ENCODE data around the gene ARL8B. TPM values are rescaled to one million over a fixed set of nuclear protein-coding genes. Genes with fewer than 3 reads are reported as not detected.

Gene ARL8B
- total RNA-seq, 1 experiment from 2014 or later = 43.8 TPM

- Histone ChIP-seq H4K20me1 (ENCODE audit: low read length) (peaks cover 6% of the 10 kb centered on the region), H2AFZ (ENCODE audit: low read length) (no peak overlapping the region), H3K36me3 (ENCODE audit: low read depth, low read length) (peaks cover 35% of the 10 kb centered on the region), H3K4me2 (ENCODE audit: low read length) (no peak overlapping the region), H3K27ac (ENCODE audit: low read length) (no peak overlapping the region), H3K79me2 (ENCODE audit: low read length) (peaks cover 44% of the 10 kb centered on the region), H3K9me2 (replicated peaks; ENCODE audit: low read length) (no peaks in the 10 kb centered on the region), H3K4me1 (ENCODE audit: insufficient read depth, low read length) (peaks cover 38% of the 10 kb centered on the region), H3K9me3 (ENCODE audit: low read length) (no peaks in the 10 kb centered on the region), H3F3A (ENCODE audit: low read length, unreplicated experiment) (peaks cover 6% of the 10 kb centered on the region), H3K9ac (ENCODE audit: low read length) (no peak overlapping the region), H3K27me3 (ENCODE audit: low read length) (no peaks in the 10 kb centered on the region), H3K4me3 (ENCODE audit: low read length) (no peak overlapping the region)
- BruUV-seq (replicated peaks) = no TSS peak
- intact Hi-C loops (cut with micrococcal nuclease) = no loop called here
- TF ChIP-seq EZH2phosphoT487 (IDR thresholded peaks at IDR 0.05; ENCODE audit: borderline replicate concordance, low read length) (no peak), EZH2 (IDR thresholded peaks at IDR 0.05; ENCODE audit: low read length, unreplicated experiment) (no peak), CTCF (conservative IDR thresholded peaks at IDR 0.05; ENCODE audit: low read depth, low read length) (no peak)
- no peak for ATAC-seq
- DNase-seq = no peak
- CTCF ChIA-PET = no interaction called here
- POLR2A ChIA-PET (ENCODE audit: unreplicated experiment) = no interaction called here
Measured at GRCh38 chr3:5198986-5199731, 77.1 kb downstream of the ARL8B start.

GRCh38 chr3:5201536-5201935 is 79.4 kb downstream of the ARL8B start:
- Histone ChIP-seq H3K4me3 (ENCODE audit: low read length) (no peak overlapping the region), H3K27me3 (ENCODE audit: low read length) (no peaks in the 10 kb centered on the region), H3K36me3 (ENCODE audit: low read depth, low read length) (peaks cover 44% of the 10 kb centered on the region), H3K4me2 (ENCODE audit: low read length) (no peak overlapping the region), H2AFZ (ENCODE audit: low read length) (no peak overlapping the region), H3K4me1 (ENCODE audit: insufficient read depth, low read length) (peaks cover 14% of the 10 kb centered on the region), H4K20me1 (ENCODE audit: low read length) (0 out of 2 replicates have a peak, but pooled peaks cover 3% of the 10 kb centered on the region), H3K9me2 (replicated peaks; ENCODE audit: low read length) (no peaks in the 10 kb centered on the region), H3F3A (ENCODE audit: low read length, unreplicated experiment) (no peaks in the 10 kb centered on the region), H3K27ac (ENCODE audit: low read length) (no peak overlapping the region), H3K79me2 (ENCODE audit: low read length) (peaks cover 25% of the 10 kb centered on the region), H3K9me3 (ENCODE audit: low read length) (no peaks in the 10 kb centered on the region), H3K9ac (ENCODE audit: low read length) (no peak overlapping the region)
- DNase-seq (no peak), ATAC-seq (no peak)
- ChIA-PET POLR2A (ENCODE audit: unreplicated experiment) (no interaction called here), CTCF (no interaction called here)
- TF ChIP-seq CTCF (conservative IDR thresholded peaks at IDR 0.05; ENCODE audit: low read depth, low read length) = no peak
- no peak for TF ChIP-seq EZH2 (IDR thresholded peaks at IDR 0.05; ENCODE audit: low read length, unreplicated experiment)
- no TSS peak for BruUV-seq (replicated peaks)
- intact Hi-C loops (cut with micrococcal nuclease) = no loop called here

- H3K27ac ChIP-seq (ENCODE audit: low read length) = no peak overlapping the region
- DNase-seq (no peak), ATAC-seq (no peak)
- no peaks in the 10 kb centered on the region for H3K9me2 ChIP-seq (replicated peaks; ENCODE audit: low read length)
- H4K20me1 ChIP-seq (ENCODE audit: low read length) = 0 out of 2 replicates have a peak, but pooled peaks cover 3% of the 10 kb centered on the region
- no peaks in the 10 kb centered on the region for H3K27me3 ChIP-seq (ENCODE audit: low read length)
- TF ChIP-seq EZH2phosphoT487 (IDR thresholded peaks at IDR 0.05; ENCODE audit: borderline replicate concordance, low read length) (no peak), EZH2 (IDR thresholded peaks at IDR 0.05; ENCODE audit: low read length, unreplicated experiment) (no peak), CTCF (conservative IDR thresholded peaks at IDR 0.05; ENCODE audit: low read depth, low read length) (no peak)
- ChIA-PET POLR2A (ENCODE audit: unreplicated experiment) (no interaction called here), CTCF (no interaction called here)
- peaks cover 51% of the 10 kb centered on the region for H3K36me3 ChIP-seq (ENCODE audit: low read depth, low read length)
- H3K79me2 ChIP-seq (ENCODE audit: low read length) = peaks cover 21% of the 10 kb centered on the region
- H3F3A ChIP-seq (ENCODE audit: low read length, unreplicated experiment) = no peaks in the 10 kb centered on the region
- no peaks in the 10 kb centered on the region for H3K9me3 ChIP-seq (ENCODE audit: low read length)
- intact Hi-C loops (cut with micrococcal nuclease) = no loop called here
- no TSS peak for BruUV-seq (replicated peaks)
- no peak overlapping the region for H3K4me2 ChIP-seq (ENCODE audit: low read length)
- H2AFZ ChIP-seq (ENCODE audit: low read length) = no peak overlapping the region
- H3K4me1 ChIP-seq (ENCODE audit: insufficient read depth, low read length) = peaks cover 7% of the 10 kb centered on the region
- no peak overlapping the region for H3K4me3 ChIP-seq (ENCODE audit: low read length)
- no peak overlapping the region for H3K9ac ChIP-seq (ENCODE audit: low read length)
Measured at GRCh38 chr3:5202222-5202621, 80.1 kb downstream of the ARL8B start.

Measured in PC-3 (cell line).